Effector memory CD4-positive, alpha-beta T cell (primary cell): ENCODE data around the gene SLC2A4RG.
"Not testable (repeated sequence)": the region's sequence is repeated elsewhere in the genome, so short reads cannot be mapped to it uniquely, and the experiment has no call there.

Experiments used
- DNase-seq, 3 donors: peaks; one replicate each; pipeline ENCODE4 v3.0.0-alpha.2; 2020
- H3K27ac ChIP-seq: 2 replicates; pipeline ENCODE4 v1.7.0; 2013; ENCODE audit warnings: mild to moderate bottlenecking, low read length, moderate library complexity; ENCODE audit not compliant: insufficient read depth, poor library complexity, severe bottlenecking
- H3K27me3 ChIP-seq: replicated peaks from 2 replicates; pipeline ENCODE4 v1.7.0; 2013; ENCODE audit warnings: mild to moderate bottlenecking, low read length; ENCODE audit not compliant: insufficient read depth, control insufficient read depth, poor library complexity, severe bottlenecking
- H3K36me3 ChIP-seq: 2 replicates; pipeline ENCODE4 v1.7.0; 2013; ENCODE audit warnings: mild to moderate bottlenecking, low read length, moderate library complexity; ENCODE audit not compliant: control insufficient read depth, insufficient read depth
- H3K4me1 ChIP-seq: 2 replicates; pipeline ENCODE4 v1.7.0; 2013; ENCODE audit warnings: low read length, mild to moderate bottlenecking; ENCODE audit not compliant: control insufficient read depth, insufficient read depth, poor library complexity, severe bottlenecking
- H3K4me3 ChIP-seq: 2 replicates; pipeline ENCODE4 v1.7.0; 2013; ENCODE audit warnings: low read length, low read depth, mild to moderate bottlenecking; ENCODE audit not compliant: insufficient read depth, poor library complexity, severe bottlenecking
- H3K9me3 ChIP-seq: 2 replicates; pipeline ENCODE4 v1.7.0; 2013; ENCODE audit warnings: mild to moderate bottlenecking, low read length, moderate library complexity; ENCODE audit not compliant: control insufficient read depth

Gene SLC2A4RG

DNA sequence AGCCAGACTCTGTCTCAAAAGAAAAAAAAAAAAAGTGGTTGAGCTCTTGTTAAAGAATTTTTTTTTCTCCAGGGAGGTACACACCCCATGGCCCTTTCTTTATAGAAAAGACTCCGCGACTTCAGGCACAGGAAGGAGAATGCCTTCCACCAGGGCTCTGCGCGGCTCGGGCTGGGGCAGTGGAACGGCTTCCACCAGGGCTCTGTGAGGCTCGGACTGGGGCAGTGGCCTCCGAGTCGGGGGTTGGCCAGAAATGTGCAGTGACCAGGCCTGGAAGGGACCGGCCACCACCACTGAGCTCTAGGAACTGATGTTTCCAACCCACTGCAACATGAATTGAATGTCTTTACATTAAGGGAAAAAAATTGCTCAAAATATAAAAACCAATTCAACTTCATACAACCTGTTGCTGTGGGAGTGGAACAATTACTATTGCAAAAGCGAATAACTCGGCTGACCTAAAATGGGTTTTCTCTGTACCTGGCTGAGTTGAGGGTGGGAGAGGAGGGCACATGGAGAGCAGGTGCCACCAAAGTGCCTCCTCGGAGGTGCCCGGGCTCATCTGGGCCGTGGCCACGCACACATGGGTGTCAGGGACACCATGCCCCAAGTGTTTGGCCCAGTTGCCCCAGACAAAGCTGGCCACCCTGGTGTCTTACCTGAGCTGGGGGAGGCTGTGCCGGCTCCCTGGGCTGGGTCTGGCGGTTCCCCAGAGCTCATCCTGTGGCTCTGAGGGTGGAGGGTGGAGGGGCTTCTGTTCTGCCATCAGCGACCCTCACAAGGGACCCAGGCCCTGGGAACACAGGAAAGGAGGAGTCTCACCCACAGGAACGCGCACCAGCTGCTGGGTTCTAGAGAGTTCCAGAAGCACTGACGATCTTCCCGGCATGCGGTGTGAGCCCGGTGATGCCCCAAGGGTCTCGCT is 29.3 kb downstream of the SLC2A4RG start:
- Histone ChIP-seq H3K4me1 (no peaks in the 10 kb centered on the region), H3K27ac (no peak overlapping the region), H3K27me3 (no peaks in the 10 kb centered on the region), H3K36me3 (no peaks in the 10 kb centered on the region), H3K4me3 (no peak overlapping the region), H3K9me3 (no peaks in the 10 kb centered on the region)
- DNase-seq, result no peak

DNA sequence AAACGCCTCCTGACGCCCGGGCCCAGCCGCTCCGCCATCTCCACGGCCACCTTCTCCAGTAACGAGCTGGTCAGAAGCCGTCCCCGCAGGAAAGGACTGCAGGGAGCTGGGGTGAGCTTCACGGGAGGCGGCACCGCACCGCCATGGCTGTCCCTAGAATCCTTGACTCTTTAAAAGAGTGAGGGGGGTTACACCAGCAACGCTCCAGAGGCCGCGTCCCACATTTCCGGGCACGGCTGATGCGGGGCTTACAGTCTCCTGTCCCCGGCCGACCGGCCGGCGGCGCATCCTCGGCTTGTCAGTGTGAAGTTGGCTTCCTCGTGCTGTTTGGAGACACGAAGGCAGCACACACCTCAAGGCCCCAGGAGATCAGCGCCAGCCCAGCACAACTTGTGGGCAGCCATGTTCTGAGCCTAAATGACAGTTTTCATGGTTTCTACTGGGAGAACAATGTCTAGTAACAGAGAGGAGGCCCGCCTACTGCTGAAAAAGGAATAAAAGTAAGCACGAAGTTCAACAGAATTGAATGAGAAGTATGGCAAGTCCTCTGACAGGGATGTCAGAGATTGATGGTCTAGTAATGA is 30.4 kb downstream of the SLC2A4RG start:
- Histone ChIP-seq H3K27ac (no peak overlapping the region), H3K4me3 (no peak overlapping the region), H3K9me3 (no peaks in the 10 kb centered on the region), H3K27me3 (no peaks in the 10 kb centered on the region), H3K36me3 (no peaks in the 10 kb centered on the region), H3K4me1 (no peaks in the 10 kb centered on the region)
- DNase-seq, result no peak

DNA sequence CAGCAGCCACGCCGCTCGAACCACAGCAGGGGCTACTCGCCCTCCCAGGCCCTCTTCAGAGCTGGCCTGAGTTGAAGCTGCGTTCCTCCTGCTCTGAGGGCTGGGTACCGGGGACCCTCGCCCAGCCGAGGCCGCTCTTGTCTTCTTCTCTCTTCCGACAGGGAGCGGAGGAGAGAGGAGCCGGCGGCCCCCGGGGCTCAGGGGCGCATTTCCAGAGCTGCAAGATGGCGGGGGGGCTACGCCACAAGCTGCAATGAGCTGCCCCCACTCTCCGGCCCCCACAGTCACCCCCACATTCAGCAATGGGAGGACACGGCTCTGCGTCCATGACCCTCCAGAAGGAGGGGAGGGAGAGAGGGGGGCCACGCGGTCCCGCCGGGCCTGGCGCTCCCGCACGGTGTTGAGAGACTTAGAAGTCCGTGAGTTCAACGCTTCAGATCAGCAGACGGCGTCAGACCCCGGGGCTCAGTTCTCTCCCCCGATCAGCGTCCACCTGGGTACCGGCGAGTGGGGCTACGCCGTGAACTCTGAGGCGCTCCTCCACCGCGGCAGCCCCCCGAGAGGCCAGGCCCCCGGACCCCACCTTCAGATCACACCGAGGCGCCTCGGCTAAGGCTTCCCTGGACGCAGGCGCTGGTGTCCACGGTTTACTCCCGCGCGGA is 31.6 kb downstream of the SLC2A4RG start:
- Histone ChIP-seq H3K4me3 (no peak overlapping the region), H3K4me1 (no peaks in the 10 kb centered on the region), H3K9me3 (no peaks in the 10 kb centered on the region), H3K27ac (no peak overlapping the region), H3K27me3 (no peaks in the 10 kb centered on the region), H3K36me3 (no peaks in the 10 kb centered on the region)
- DNase-seq, result no peak

GRCh38 chr20:63772781-63773518 is 33.4 kb downstream of the SLC2A4RG start:
- no peak overlapping the region for H3K4me3 ChIP-seq
- DNase-seq, result no peak
- no peaks in the 10 kb centered on the region for H3K4me1 ChIP-seq
- H3K9me3 ChIP-seq, result no peaks in the 10 kb centered on the region
- H3K27ac ChIP-seq, result no peak overlapping the region
- H3K36me3 ChIP-seq, result no peaks in the 10 kb centered on the region
- H3K27me3 ChIP-seq, result no peaks in the 10 kb centered on the region

DNA sequence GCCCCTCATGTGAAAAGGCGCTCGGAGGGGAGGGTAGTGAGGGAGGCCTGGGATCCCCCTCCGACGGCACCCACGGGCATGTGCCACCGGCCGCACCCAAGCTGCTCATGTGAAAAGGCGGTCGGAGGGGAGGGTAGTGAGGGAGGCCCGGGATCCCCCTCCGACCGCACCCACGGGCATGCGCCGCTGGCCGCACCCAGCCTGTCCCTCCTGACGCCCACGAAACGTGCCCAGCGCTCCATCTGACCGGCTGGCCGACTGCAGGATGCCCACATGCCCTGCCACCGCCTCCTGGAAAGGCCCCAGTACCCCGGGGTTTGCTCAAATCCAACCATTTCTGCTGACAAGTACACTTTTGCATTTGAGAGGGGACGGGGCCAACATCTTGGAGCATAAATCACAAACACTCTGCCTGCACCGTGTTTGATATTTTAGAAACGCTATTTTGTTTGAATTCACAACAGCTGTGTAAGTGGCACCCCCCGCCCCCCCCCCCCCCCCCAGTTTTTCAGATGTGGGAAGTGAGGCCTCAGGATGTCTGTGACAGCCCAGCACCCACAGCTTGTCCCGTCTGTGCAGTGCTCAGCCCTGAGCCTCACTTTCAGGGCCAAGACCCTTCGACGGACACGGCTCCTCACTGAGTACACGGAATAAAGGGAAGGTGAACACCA is 34.1 kb downstream of the SLC2A4RG start:
- no peaks in the 10 kb centered on the region for H3K27me3 ChIP-seq
- no peaks in the 10 kb centered on the region for H3K4me1 ChIP-seq
- H3K9me3 ChIP-seq, result no peaks in the 10 kb centered on the region
- H3K36me3 ChIP-seq, result no peaks in the 10 kb centered on the region
- H3K4me3 ChIP-seq, result no peak overlapping the region
- DNase-seq, result no peak
- H3K27ac ChIP-seq, result no peak overlapping the region

DNA sequence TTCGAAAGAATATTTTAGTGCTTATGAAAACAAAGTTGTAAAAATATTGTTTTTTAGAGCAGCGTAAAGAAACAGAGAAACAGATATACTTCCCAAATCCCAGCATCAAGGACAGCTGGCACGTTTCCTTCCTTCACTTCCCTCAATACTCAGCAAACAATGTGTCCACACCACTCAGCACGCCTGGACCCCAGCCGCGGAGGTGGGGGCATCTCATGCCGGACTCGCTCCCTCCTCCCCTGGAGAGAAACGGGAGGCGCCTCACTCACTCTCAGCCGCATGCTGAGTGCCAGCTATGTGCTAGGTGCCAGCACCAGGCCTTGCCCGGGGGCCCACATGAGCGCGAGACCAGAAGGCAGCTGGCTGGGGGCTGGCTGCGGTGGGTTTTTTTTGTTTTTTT is 34.7 kb downstream of the SLC2A4RG start:
- Histone ChIP-seq H3K4me3 (no peak overlapping the region), H3K36me3 (no peaks in the 10 kb centered on the region), H3K9me3 (no peaks in the 10 kb centered on the region), H3K4me1 (no peaks in the 10 kb centered on the region), H3K27me3 (no peaks in the 10 kb centered on the region), H3K27ac (no peak overlapping the region)
- DNase-seq, result no peak

DNA sequence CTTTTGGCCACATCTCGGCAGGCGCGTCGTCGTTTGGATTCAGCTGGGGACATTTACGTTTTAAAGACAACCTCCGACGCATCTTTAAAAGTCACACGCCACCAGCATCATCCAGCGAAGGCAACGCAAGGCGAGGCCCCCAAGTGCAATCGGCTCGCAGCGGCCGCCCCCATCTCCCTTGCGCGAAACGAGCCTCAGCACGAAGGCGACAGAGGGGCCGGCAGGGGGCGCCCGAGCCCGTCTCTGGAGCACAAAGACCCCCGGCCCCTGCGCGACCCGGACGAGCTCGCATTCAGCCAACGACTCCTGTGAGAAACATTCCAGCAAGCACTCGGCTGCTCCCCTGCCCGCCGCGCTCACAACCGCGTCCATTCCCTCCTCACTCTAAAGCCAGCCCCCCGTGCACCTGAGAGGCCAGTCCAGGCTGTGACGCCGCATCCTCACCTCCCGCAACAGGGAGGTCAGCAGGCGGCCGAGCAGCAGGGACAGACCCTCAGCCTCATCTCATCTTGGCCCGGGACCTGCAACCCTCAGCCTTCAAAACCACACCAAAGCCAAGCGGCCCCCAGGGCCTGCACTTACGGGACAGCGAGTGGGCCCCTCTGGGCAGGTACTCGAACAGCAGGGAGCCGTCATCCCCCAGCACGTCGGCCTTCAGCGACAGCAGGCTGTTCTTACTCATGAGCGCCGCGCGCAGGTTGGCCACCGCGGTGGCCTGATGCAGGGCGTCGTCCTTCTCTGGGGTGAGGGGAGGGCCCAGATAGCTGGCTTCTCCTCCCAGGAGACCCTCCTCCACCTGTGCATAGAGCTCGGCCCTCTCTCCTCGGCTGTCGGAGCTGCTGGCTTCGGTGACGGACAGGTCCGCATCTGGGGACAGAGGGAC is 35.8 kb downstream of the SLC2A4RG start:
- no peak overlapping the region for H3K27ac ChIP-seq
- DNase-seq, result no peak
- no peaks in the 10 kb centered on the region for H3K36me3 ChIP-seq
- no peaks in the 10 kb centered on the region for H3K27me3 ChIP-seq
- H3K4me3 ChIP-seq, result no peak overlapping the region
- H3K9me3 ChIP-seq, result no peaks in the 10 kb centered on the region
- H3K4me1 ChIP-seq, result no peaks in the 10 kb centered on the region

- not testable (repeated sequence) for H3K27me3 ChIP-seq, H3K9me3 ChIP-seq, H3K36me3 ChIP-seq, H3K27ac ChIP-seq, H3K4me3 ChIP-seq, H3K4me1 ChIP-seq, DNase-seq
Observed at GRCh38 chr20:63776875-63777274, 37.3 kb downstream of the SLC2A4RG start.

GRCh38 chr20:63777614-63778013 is 38.0 kb downstream of the SLC2A4RG start:
- Histone ChIP-seq H3K27ac (no peak overlapping the region), H3K9me3 (no peaks in the 10 kb centered on the region), H3K27me3 (no peaks in the 10 kb centered on the region), H3K36me3 (no peaks in the 10 kb centered on the region), H3K4me3 (no peak overlapping the region), H3K4me1 (peaks cover 8% of the 10 kb centered on the region)
- no peak for DNase-seq
